Esophagus squamous epithelium (tissue), 4 donors: ENCODE measurements around the gene FNDC1.

Experiments used
- POLR2A ChIP-seq, 4 donors: fragments of 450-650 bp; IDR thresholded peaks; one replicate each; pipeline ENCODE4 v1.6.1; 2017; ENCODE audit warnings: antibody characterized with exemption in 4 of 4, mild to moderate bottlenecking in 4 of 4, moderate library complexity in 3 of 4
- TF ChIP-seq, protein P1 (sequence below), 6 experiments: fragments of 450-650 bp in 4 of 6; fragments of 200-600 bp in 2 of 6; sonication (generic) in 2 of 6; IDR thresholded peaks; one replicate each; pipeline ENCODE4 v1.5.1; 2016 to 2019; ENCODE audit warnings: antibody characterized with exemption in 6 of 6, mild to moderate bottlenecking in 4 of 6, moderate library complexity in 4 of 6

DNA sequence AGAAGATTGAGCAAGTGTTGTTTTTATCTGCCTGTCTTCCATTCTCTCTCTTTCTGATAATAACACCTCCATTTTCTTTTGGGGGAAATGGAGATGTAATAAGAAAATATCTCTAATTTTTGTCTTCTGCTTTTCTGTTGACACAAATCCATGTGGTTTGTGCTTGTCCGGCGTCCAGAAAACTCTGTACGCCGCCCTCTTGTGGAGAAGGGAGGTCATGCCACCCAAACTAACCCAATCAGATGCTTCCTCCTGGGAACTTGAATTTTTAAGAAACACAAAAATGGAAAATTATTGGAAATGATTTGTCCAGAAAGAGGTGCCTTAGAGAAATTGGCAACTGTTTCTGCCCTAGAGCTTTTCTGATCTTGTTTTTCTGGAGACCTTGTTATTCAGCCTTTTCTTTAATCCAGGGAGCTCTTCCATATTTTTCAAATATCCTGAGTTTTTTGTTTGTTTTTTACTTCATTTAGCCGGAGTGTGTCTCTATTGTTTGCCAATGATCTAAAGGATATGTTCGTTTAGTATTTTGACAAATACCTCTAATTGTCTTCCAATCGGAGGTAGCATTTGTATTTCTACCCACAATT lies 17.8 kb upstream of the FNDC1 start:
- TF ChIP-seq, protein P1, sequence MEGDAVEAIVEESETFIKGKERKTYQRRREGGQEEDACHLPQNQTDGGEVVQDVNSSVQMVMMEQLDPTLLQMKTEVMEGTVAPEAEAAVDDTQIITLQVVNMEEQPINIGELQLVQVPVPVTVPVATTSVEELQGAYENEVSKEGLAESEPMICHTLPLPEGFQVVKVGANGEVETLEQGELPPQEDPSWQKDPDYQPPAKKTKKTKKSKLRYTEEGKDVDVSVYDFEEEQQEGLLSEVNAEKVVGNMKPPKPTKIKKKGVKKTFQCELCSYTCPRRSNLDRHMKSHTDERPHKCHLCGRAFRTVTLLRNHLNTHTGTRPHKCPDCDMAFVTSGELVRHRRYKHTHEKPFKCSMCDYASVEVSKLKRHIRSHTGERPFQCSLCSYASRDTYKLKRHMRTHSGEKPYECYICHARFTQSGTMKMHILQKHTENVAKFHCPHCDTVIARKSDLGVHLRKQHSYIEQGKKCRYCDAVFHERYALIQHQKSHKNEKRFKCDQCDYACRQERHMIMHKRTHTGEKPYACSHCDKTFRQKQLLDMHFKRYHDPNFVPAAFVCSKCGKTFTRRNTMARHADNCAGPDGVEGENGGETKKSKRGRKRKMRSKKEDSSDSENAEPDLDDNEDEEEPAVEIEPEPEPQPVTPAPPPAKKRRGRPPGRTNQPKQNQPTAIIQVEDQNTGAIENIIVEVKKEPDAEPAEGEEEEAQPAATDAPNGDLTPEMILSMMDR (IDR thresholded peaks at IDR 0.05): peak; percentile 55 to 81 (median 75)
- TF ChIP-seq POLR2A (IDR thresholded peaks at IDR 0.05): no peak
